ENCODE measurements around the gene GLRA3. TPM values are rescaled to one million over a fixed set of nuclear protein-coding genes. Genes with fewer than 3 reads are reported as not detected.
A peak's percentile ranks its signal among the peaks of the same experiment; 100 is the strongest.

Gene GLRA3
- total RNA-seq, 1 donor from 2014 or later: not detected

GRCh38 chr4:174815282-174815681 lies 13.8 kb downstream of the GLRA3 start:
- Mint-ChIP-seq H3K4me1 (ENCODE audit: unreplicated experiment) (no peaks in the 10 kb centered on the region), H3K27ac (ENCODE audit: unreplicated experiment) (no peak overlapping the region), H3K36me3 (ENCODE audit: unreplicated experiment) (no peaks in the 10 kb centered on the region), H3K27me3 (ENCODE audit: unreplicated experiment) (peaks cover 22% of the 10 kb centered on the region), H3K9me3 (ENCODE audit: unreplicated experiment) (peaks cover 5% of the 10 kb centered on the region), H3K4me3 (ENCODE audit: unreplicated experiment) (no peak overlapping the region)
- TF ChIP-seq CTCF (IDR thresholded peaks at IDR 0.05): no peak
- peak; percentile 64 for DNase-seq (ENCODE audit: extremely low spot score, unreplicated experiment)

- Mint-ChIP-seq H3K9me3 (ENCODE audit: unreplicated experiment) (peaks cover 5% of the 10 kb centered on the region), H3K27me3 (ENCODE audit: unreplicated experiment) (peaks cover 15% of the 10 kb centered on the region)
- no peak for TF ChIP-seq CTCF (IDR thresholded peaks at IDR 0.05)
Observed at GRCh38 chr4:174813292-174813691, 15.8 kb downstream of the GLRA3 start.

GRCh38 chr4:174810834-174811233 lies 18.2 kb downstream of the GLRA3 start:
- H3K4me3 Mint-ChIP-seq (ENCODE audit: unreplicated experiment): no peak overlapping the region
- H3K27ac Mint-ChIP-seq (ENCODE audit: unreplicated experiment): no peak overlapping the region
- peaks cover 5% of the 10 kb centered on the region for H3K9me3 Mint-ChIP-seq (ENCODE audit: unreplicated experiment)
- no peaks in the 10 kb centered on the region for H3K36me3 Mint-ChIP-seq (ENCODE audit: unreplicated experiment)
- H3K4me1 Mint-ChIP-seq (ENCODE audit: unreplicated experiment): no peaks in the 10 kb centered on the region
- H3K27me3 Mint-ChIP-seq (ENCODE audit: unreplicated experiment): peaks cover 17% of the 10 kb centered on the region
- no peak for DNase-seq (ENCODE audit: extremely low spot score, unreplicated experiment)
- TF ChIP-seq CTCF (IDR thresholded peaks at IDR 0.05): no peak

More at GRCh38 chr4:174813292-174813691, 15.8 kb downstream of the GLRA3 start:
- Mint-ChIP-seq H3K36me3 (ENCODE audit: unreplicated experiment) (no peaks in the 10 kb centered on the region), H3K4me3 (ENCODE audit: unreplicated experiment) (no peak overlapping the region), H3K4me1 (ENCODE audit: unreplicated experiment) (no peaks in the 10 kb centered on the region), H3K27ac (ENCODE audit: unreplicated experiment) (no peak overlapping the region)
- no peak for DNase-seq (ENCODE audit: extremely low spot score, unreplicated experiment)

- Mint-ChIP-seq H3K36me3 (ENCODE audit: unreplicated experiment) (no peaks in the 10 kb centered on the region), H3K27ac (ENCODE audit: unreplicated experiment) (no peak overlapping the region), H3K4me1 (ENCODE audit: unreplicated experiment) (no peaks in the 10 kb centered on the region), H3K4me3 (ENCODE audit: unreplicated experiment) (no peak overlapping the region), H3K27me3 (ENCODE audit: unreplicated experiment) (peaks cover 21% of the 10 kb centered on the region), H3K9me3 (ENCODE audit: unreplicated experiment) (peaks cover 6% of the 10 kb centered on the region)
- no peak for TF ChIP-seq CTCF (IDR thresholded peaks at IDR 0.05)
- no peak for DNase-seq (ENCODE audit: extremely low spot score, unreplicated experiment)
Observed at GRCh38 chr4:174808836-174809235, 20.2 kb downstream of the GLRA3 start.

- H3K27ac Mint-ChIP-seq (ENCODE audit: unreplicated experiment): no peak overlapping the region
- H3K4me3 Mint-ChIP-seq (ENCODE audit: unreplicated experiment): no peak overlapping the region
- no peak for DNase-seq (ENCODE audit: extremely low spot score, unreplicated experiment)
- no peaks in the 10 kb centered on the region for H3K4me1 Mint-ChIP-seq (ENCODE audit: unreplicated experiment)
- no peak for TF ChIP-seq CTCF (IDR thresholded peaks at IDR 0.05)
- peaks cover 23% of the 10 kb centered on the region for H3K27me3 Mint-ChIP-seq (ENCODE audit: unreplicated experiment)
- H3K36me3 Mint-ChIP-seq (ENCODE audit: unreplicated experiment): no peaks in the 10 kb centered on the region
- H3K9me3 Mint-ChIP-seq (ENCODE audit: unreplicated experiment): peaks cover 6% of the 10 kb centered on the region
Observed at GRCh38 chr4:174808119-174808518, 20.9 kb downstream of the GLRA3 start.

Data from osteocyte (in vitro differentiated cells).